ENCODE measurements around the gene TBL1X. TPM values are rescaled to one million over a fixed set of nuclear protein-coding genes. Genes with fewer than 3 reads are reported as not detected.

TBL1X gene
- total RNA-seq, 1 donor from 2014 or later: 21.4 TPM

- no peaks in the 10 kb centered on the region for H3K27me3 Mint-ChIP-seq (ENCODE audit: low read depth)
- H3K4me3 Mint-ChIP-seq (ENCODE audit: unreplicated experiment): no peak overlapping the region
- peaks cover 14% of the 10 kb centered on the region for H3K9me3 Mint-ChIP-seq (ENCODE audit: low read depth)
- no peak overlapping the region for H3K27ac Mint-ChIP-seq (ENCODE audit: unreplicated experiment)
- H3K36me3 Mint-ChIP-seq (ENCODE audit: low read depth): peaks cover 12% of the 10 kb centered on the region
- peaks cover 5% of the 10 kb centered on the region for H3K4me1 Mint-ChIP-seq (ENCODE audit: low read depth)
- no peak for DNase-seq (ENCODE audit: low spot score)
- no peak for TF ChIP-seq CTCF (IDR thresholded peaks at IDR 0.05)
These were observed 241.6 kb downstream of the TBL1X start for GRCh38 chrX:9706421-9706820.

GRCh38 chrX:9707306-9708033, 242.6 kb downstream of the TBL1X start:
- no peak for TF ChIP-seq CTCF (IDR thresholded peaks at IDR 0.05)
- H3K27ac Mint-ChIP-seq (ENCODE audit: unreplicated experiment): no peak overlapping the region
- H3K4me3 Mint-ChIP-seq (ENCODE audit: unreplicated experiment): no peak overlapping the region
- peaks cover 14% of the 10 kb centered on the region for H3K36me3 Mint-ChIP-seq (ENCODE audit: low read depth)
- peaks cover 5% of the 10 kb centered on the region for H3K4me1 Mint-ChIP-seq (ENCODE audit: low read depth)
- peaks cover 14% of the 10 kb centered on the region for H3K9me3 Mint-ChIP-seq (ENCODE audit: low read depth)
- no peaks in the 10 kb centered on the region for H3K27me3 Mint-ChIP-seq (ENCODE audit: low read depth)
- no peak for DNase-seq (ENCODE audit: low spot score)

GRCh38 chrX:9708086-9708485, 243.2 kb downstream of the TBL1X start:
- TF ChIP-seq CTCF (IDR thresholded peaks at IDR 0.05): no peak
- no peak for DNase-seq (ENCODE audit: low spot score)
- Mint-ChIP-seq H3K36me3 (ENCODE audit: low read depth) (peaks cover 15% of the 10 kb centered on the region), H3K27me3 (ENCODE audit: low read depth) (no peaks in the 10 kb centered on the region), H3K4me1 (ENCODE audit: low read depth) (peaks cover 5% of the 10 kb centered on the region), H3K27ac (ENCODE audit: unreplicated experiment) (no peak overlapping the region), H3K9me3 (ENCODE audit: low read depth) (peaks cover 14% of the 10 kb centered on the region), H3K4me3 (ENCODE audit: unreplicated experiment) (no peak overlapping the region)

- H3K9me3 Mint-ChIP-seq (ENCODE audit: low read depth): peaks cover 11% of the 10 kb centered on the region
- peak; percentile 85 for TF ChIP-seq CTCF (IDR thresholded peaks at IDR 0.05)
- H3K27me3 Mint-ChIP-seq (ENCODE audit: low read depth): no peaks in the 10 kb centered on the region
- H3K4me3 Mint-ChIP-seq (ENCODE audit: unreplicated experiment): no peak overlapping the region
- DNase-seq (ENCODE audit: low spot score): no peak
- H3K27ac Mint-ChIP-seq (ENCODE audit: unreplicated experiment): peak overlapping the region; percentile 53
- peaks cover 5% of the 10 kb centered on the region for H3K4me1 Mint-ChIP-seq (ENCODE audit: low read depth)
- H3K36me3 Mint-ChIP-seq (ENCODE audit: low read depth): peaks cover 15% of the 10 kb centered on the region
These were observed 244.2 kb downstream of the TBL1X start for GRCh38 chrX:9708923-9709553.

GRCh38 chrX:9710332-9710731, 245.5 kb downstream of the TBL1X start:
- Mint-ChIP-seq H3K36me3 (ENCODE audit: low read depth) (peaks cover 12% of the 10 kb centered on the region), H3K4me1 (ENCODE audit: low read depth) (peaks cover 5% of the 10 kb centered on the region), H3K4me3 (ENCODE audit: unreplicated experiment) (no peak overlapping the region), H3K27me3 (ENCODE audit: low read depth) (no peaks in the 10 kb centered on the region), H3K27ac (ENCODE audit: unreplicated experiment) (no peak overlapping the region), H3K9me3 (ENCODE audit: low read depth) (peaks cover 4% of the 10 kb centered on the region)
- DNase-seq (ENCODE audit: low spot score): no peak
- TF ChIP-seq CTCF (IDR thresholded peaks at IDR 0.05): no peak

Measured in chondrocyte (in vitro differentiated cells).